Osteocyte (in vitro differentiated cells): ENCODE measurements around the gene PDGFA. TPM values are rescaled to one million over a fixed set of nuclear protein-coding genes. Genes with fewer than 3 reads are reported as not detected.

ENCODE experiments used
- DNase-seq: peaks from one replicate; pipeline ENCODE4 v3.0.0; 2021; ENCODE audit warnings: mixed read lengths; ENCODE audit not compliant: unreplicated experiment; ENCODE audit errors: extremely low spot score
- H3K27ac Mint-ChIP-seq: one replicate; pipeline ENCODE4 v1.8.0; 2021; ENCODE audit warnings: mild to moderate bottlenecking, mixed read lengths; ENCODE audit not compliant: unreplicated experiment
- H3K27me3 Mint-ChIP-seq: one replicate; pipeline ENCODE4 v1.8.0; 2021; ENCODE audit warnings: mixed read lengths; ENCODE audit not compliant: unreplicated experiment
- H3K36me3 Mint-ChIP-seq: one replicate; pipeline ENCODE4 v1.8.0; 2021; ENCODE audit warnings: mixed read lengths; ENCODE audit not compliant: unreplicated experiment
- H3K4me1 Mint-ChIP-seq: one replicate; pipeline ENCODE4 v1.8.0; 2021; ENCODE audit warnings: mixed read lengths; ENCODE audit not compliant: unreplicated experiment
- H3K4me3 Mint-ChIP-seq: one replicate; pipeline ENCODE4 v1.8.0; 2021; ENCODE audit warnings: mild to moderate bottlenecking, moderate library complexity, mixed read lengths; ENCODE audit not compliant: unreplicated experiment
- H3K9me3 Mint-ChIP-seq: one replicate; pipeline ENCODE4 v1.8.0; 2021; ENCODE audit warnings: mixed read lengths; ENCODE audit not compliant: unreplicated experiment
- CTCF ChIP-seq: fragments of 200-600 bp; sonication (generic); IDR thresholded peaks from 2 replicates; pipeline ENCODE4 v1.5.0; 2021; ENCODE audit warnings: antibody characterized with exemption, mild to moderate bottlenecking, moderate library complexity
- total RNA-seq: library from RNA; stranded (reverse); gene quantifications from 2 replicates; pipeline ENCODE4 v1.2.1, GENCODE V29; 2021

Gene PDGFA
- total RNA-seq, 1 donor from 2014 or later, result 93.6 TPM

GRCh38 chr7:468681-469562 is 50.7 kb downstream of the PDGFA start:
- Mint-ChIP-seq H3K4me3 (no peak overlapping the region), H3K36me3 (no peaks in the 10 kb centered on the region), H3K9me3 (peaks cover 9% of the 10 kb centered on the region), H3K27me3 (no peaks in the 10 kb centered on the region), H3K4me1 (peaks cover 39% of the 10 kb centered on the region), H3K27ac (peak overlapping the region; percentile 5)
- DNase-seq, result no peak
- no peak for TF ChIP-seq CTCF

GRCh38 chr7:467856-468545 is 51.6 kb downstream of the PDGFA start:
- Mint-ChIP-seq H3K27me3 (no peaks in the 10 kb centered on the region), H3K27ac (no peak overlapping the region), H3K4me1 (peaks cover 41% of the 10 kb centered on the region), H3K4me3 (no peak overlapping the region), H3K9me3 (peaks cover 9% of the 10 kb centered on the region), H3K36me3 (no peaks in the 10 kb centered on the region)
- no peak for DNase-seq
- TF ChIP-seq CTCF, result no peak

GRCh38 chr7:467393-467828 is 52.2 kb downstream of the PDGFA start:
- H3K27ac Mint-ChIP-seq, result no peak overlapping the region
- H3K4me1 Mint-ChIP-seq, result peaks cover 41% of the 10 kb centered on the region
- H3K9me3 Mint-ChIP-seq, result peaks cover 9% of the 10 kb centered on the region
- DNase-seq, result peak; percentile 53
- no peak overlapping the region for H3K4me3 Mint-ChIP-seq
- TF ChIP-seq CTCF, result no peak
- H3K36me3 Mint-ChIP-seq, result no peaks in the 10 kb centered on the region
- H3K27me3 Mint-ChIP-seq, result no peaks in the 10 kb centered on the region

GRCh38 chr7:466465-467191 is 53.0 kb downstream of the PDGFA start:
- H3K27me3 Mint-ChIP-seq, result no peaks in the 10 kb centered on the region
- no peaks in the 10 kb centered on the region for H3K36me3 Mint-ChIP-seq
- H3K4me3 Mint-ChIP-seq, result no peak overlapping the region
- TF ChIP-seq CTCF, result no peak
- H3K9me3 Mint-ChIP-seq, result peaks cover 9% of the 10 kb centered on the region
- H3K4me1 Mint-ChIP-seq, result peaks cover 39% of the 10 kb centered on the region
- DNase-seq, result peak; percentile 34
- H3K27ac Mint-ChIP-seq, result no peak overlapping the region
